ENCODE results near the gene NLRP14.

NLRP14 gene

DNA sequence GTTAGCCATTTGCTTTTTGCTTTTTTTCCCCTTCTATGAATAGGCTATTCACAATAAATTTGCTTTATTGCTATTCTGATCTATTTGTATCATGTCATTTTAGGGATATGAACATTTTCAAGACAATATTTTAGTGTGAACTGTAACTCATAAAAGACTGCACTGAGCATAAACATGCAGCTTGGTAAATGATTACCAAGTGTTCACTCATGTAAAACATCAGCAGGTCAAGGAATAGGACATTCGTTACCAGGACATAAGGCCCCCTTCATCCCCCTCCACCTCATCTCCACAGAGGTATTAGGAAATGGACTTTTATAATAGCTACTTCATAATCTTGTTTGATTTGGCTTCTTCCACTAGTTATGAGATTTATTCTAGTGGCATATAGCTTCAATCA, 12.4 kb downstream of the NLRP14 start:
- no peaks in the 10 kb centered on the region for H3K79me2 ChIP-seq (ENCODE audit: insufficient read depth, low read length)
- ATAC-seq (ENCODE audit: insufficient read depth, low read depth) = no peak
- no peak overlapping the region for H3K4me3 ChIP-seq (ENCODE audit: low read depth in 1 of 2, low read length in 2 of 2)
- H2AFZ ChIP-seq (ENCODE audit: low read depth, low read length) = no peak overlapping the region
- H4K20me1 ChIP-seq (ENCODE audit: insufficient read depth, low read length) = no peaks in the 10 kb centered on the region
- no peak overlapping the region for H3K9ac ChIP-seq (ENCODE audit: low read depth, low read length)
- no peaks in the 10 kb centered on the region for H3K4me1 ChIP-seq (ENCODE audit: insufficient read depth, low read length)
- DNase-seq = no peak
- H3K9me3 ChIP-seq (ENCODE audit: insufficient read depth, low read length, severe bottlenecking) = no peaks in the 10 kb centered on the region
- no peak overlapping the region for H3K4me2 ChIP-seq (ENCODE audit: insufficient read depth, low read length)
- no peak overlapping the region for H3K27ac ChIP-seq (ENCODE audit: low read length)
- no peaks in the 10 kb centered on the region for H3K27me3 ChIP-seq (ENCODE audit: insufficient read depth, low read length, poor library complexity)
- H3K36me3 ChIP-seq (ENCODE audit: insufficient read depth, low read length) = no peaks in the 10 kb centered on the region
- TF ChIP-seq, protein P1, sequence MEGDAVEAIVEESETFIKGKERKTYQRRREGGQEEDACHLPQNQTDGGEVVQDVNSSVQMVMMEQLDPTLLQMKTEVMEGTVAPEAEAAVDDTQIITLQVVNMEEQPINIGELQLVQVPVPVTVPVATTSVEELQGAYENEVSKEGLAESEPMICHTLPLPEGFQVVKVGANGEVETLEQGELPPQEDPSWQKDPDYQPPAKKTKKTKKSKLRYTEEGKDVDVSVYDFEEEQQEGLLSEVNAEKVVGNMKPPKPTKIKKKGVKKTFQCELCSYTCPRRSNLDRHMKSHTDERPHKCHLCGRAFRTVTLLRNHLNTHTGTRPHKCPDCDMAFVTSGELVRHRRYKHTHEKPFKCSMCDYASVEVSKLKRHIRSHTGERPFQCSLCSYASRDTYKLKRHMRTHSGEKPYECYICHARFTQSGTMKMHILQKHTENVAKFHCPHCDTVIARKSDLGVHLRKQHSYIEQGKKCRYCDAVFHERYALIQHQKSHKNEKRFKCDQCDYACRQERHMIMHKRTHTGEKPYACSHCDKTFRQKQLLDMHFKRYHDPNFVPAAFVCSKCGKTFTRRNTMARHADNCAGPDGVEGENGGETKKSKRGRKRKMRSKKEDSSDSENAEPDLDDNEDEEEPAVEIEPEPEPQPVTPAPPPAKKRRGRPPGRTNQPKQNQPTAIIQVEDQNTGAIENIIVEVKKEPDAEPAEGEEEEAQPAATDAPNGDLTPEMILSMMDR (IDR thresholded peaks at IDR 0.05; ENCODE audit: borderline replicate concordance, extremely low read depth, low read length, poor library complexity, severe bottlenecking) = no peak
- no peak for TF ChIP-seq EZH2 (IDR thresholded peaks at IDR 0.05; ENCODE audit: borderline replicate concordance, low read depth, low read length, severe bottlenecking)

DNA sequence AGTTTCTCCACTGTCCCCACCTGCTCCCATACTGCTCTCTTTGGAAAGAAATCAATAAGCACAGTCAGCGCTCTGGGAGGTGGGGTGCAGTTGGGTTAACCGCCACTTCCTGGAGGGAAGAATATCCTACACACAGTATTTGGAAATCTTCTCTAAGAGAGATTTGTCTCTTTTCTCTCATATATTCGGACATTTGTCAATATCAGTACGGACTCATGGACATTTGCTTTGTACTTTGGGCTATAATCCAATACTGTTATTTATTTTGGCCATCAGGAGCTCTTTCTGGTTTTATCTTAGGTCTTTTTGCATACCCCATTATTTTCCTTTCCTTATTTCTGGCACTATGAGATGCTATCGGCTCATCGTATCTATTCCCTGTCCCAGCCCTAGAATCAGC, 13.7 kb downstream of the NLRP14 start:
- no peaks in the 10 kb centered on the region for H3K79me2 ChIP-seq (ENCODE audit: insufficient read depth, low read length)
- ATAC-seq (ENCODE audit: insufficient read depth, low read depth) (no peak), DNase-seq (no peak)
- H2AFZ ChIP-seq (ENCODE audit: low read depth, low read length) = no peak overlapping the region
- no peaks in the 10 kb centered on the region for H3K9me3 ChIP-seq (ENCODE audit: insufficient read depth, low read length, severe bottlenecking)
- no peak overlapping the region for H3K27ac ChIP-seq (ENCODE audit: low read length)
- H3K4me3 ChIP-seq (ENCODE audit: low read depth in 1 of 2, low read length in 2 of 2) = no peak overlapping the region
- TF ChIP-seq, protein P1 (IDR thresholded peaks at IDR 0.05; ENCODE audit: borderline replicate concordance, extremely low read depth, low read length, poor library complexity, severe bottlenecking) = no peak
- TF ChIP-seq EZH2 (IDR thresholded peaks at IDR 0.05; ENCODE audit: borderline replicate concordance, low read depth, low read length, severe bottlenecking) = no peak
- H3K4me2 ChIP-seq (ENCODE audit: insufficient read depth, low read length) = no peak overlapping the region
- H3K9ac ChIP-seq (ENCODE audit: low read depth, low read length) = no peak overlapping the region
- no peaks in the 10 kb centered on the region for H3K27me3 ChIP-seq (ENCODE audit: insufficient read depth, low read length, poor library complexity)
- no peaks in the 10 kb centered on the region for H4K20me1 ChIP-seq (ENCODE audit: insufficient read depth, low read length)
- no peaks in the 10 kb centered on the region for H3K4me1 ChIP-seq (ENCODE audit: insufficient read depth, low read length)
- H3K36me3 ChIP-seq (ENCODE audit: insufficient read depth, low read length) = no peaks in the 10 kb centered on the region

DNA sequence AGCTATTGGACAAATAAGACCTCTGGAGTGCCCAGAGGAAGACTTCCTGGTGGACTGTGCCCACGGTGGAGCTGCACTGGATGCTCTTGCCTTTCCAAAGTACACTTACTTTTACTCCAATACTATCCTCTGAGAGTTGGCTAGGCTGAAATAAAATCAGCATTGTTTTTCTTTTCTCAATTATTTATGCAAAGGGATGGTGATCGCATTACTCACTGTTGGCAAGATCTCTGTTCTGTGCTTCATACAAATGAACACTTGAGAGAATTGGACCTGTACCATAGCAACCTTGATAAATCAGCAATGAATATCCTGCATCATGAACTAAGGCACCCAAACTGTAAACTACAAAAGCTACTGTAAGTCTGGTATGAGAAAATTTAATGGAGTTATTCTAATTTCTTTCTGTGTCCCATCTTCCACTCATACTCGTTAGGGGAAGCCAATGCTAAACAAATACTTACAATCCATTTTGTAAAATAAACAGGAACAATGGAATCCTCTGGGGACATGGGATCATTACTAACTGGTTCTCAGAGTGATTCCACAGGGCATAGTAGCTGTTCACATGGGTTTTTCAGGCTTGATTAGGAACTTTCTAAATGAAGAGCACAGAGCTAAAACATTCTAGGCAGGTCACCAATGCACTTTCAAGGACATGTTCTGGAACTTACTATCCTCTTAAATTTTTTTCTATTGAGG, 26.3 kb downstream of the NLRP14 start:
- Histone ChIP-seq H3K4me1 (ENCODE audit: insufficient read depth, low read length) (no peaks in the 10 kb centered on the region), H3K27ac (ENCODE audit: low read length) (no peak overlapping the region), H3K9ac (ENCODE audit: low read depth, low read length) (no peak overlapping the region), H3K4me3 (ENCODE audit: low read depth in 1 of 2, low read length in 2 of 2) (no peak overlapping the region), H4K20me1 (ENCODE audit: insufficient read depth, low read length) (no peaks in the 10 kb centered on the region), H3K27me3 (ENCODE audit: insufficient read depth, low read length, poor library complexity) (no peaks in the 10 kb centered on the region), H2AFZ (ENCODE audit: low read depth, low read length) (no peak overlapping the region), H3K79me2 (ENCODE audit: insufficient read depth, low read length) (no peaks in the 10 kb centered on the region), H3K4me2 (ENCODE audit: insufficient read depth, low read length) (no peak overlapping the region), H3K9me3 (ENCODE audit: insufficient read depth, low read length, severe bottlenecking) (no peaks in the 10 kb centered on the region), H3K36me3 (ENCODE audit: insufficient read depth, low read length) (no peaks in the 10 kb centered on the region)
- TF ChIP-seq, protein P1 (IDR thresholded peaks at IDR 0.05; ENCODE audit: borderline replicate concordance, extremely low read depth, low read length, poor library complexity, severe bottlenecking) = no peak
- TF ChIP-seq EZH2 (IDR thresholded peaks at IDR 0.05; ENCODE audit: borderline replicate concordance, low read depth, low read length, severe bottlenecking) = no peak
- DNase-seq = no peak
- no peak for ATAC-seq (ENCODE audit: insufficient read depth, low read depth)

Data from DND-41 (cell line).